CD4-positive, CD25-positive, alpha-beta regulatory T cell (primary cell): ENCODE data around the gene PRR15L. TPM values are rescaled to one million over a fixed set of nuclear protein-coding genes. Genes with fewer than 3 reads are reported as not detected.
"Not testable (repeated sequence)": the region's sequence is repeated elsewhere in the genome, so short reads cannot be mapped to it uniquely, and the experiment has no call there.

ENCODE experiments used
- ATAC-seq, 2 donors: fragments of 150-1000 bp; cut with Tn5 transposase; one replicate each; pipeline ENCODE4 v1.10.0; 2021; ENCODE audit warnings: low read depth in 2 of 2, moderate number of reproducible peaks in 2 of 2, moderate library complexity in 1 of 2
- DNase-seq, 3 donors: peaks; one replicate each; pipeline versions ENCODE4 v3.0.0 to v3.0.0-alpha.2; 2012 to 2022; ENCODE audit warnings: mixed read lengths in 1 of 3
- H3K27ac ChIP-seq: one replicate; pipeline ENCODE4 v1.7.0; 2013; ENCODE audit warnings: mild to moderate bottlenecking, low read length; ENCODE audit not compliant: insufficient read depth, poor library complexity, severe bottlenecking
- H3K27me3 ChIP-seq: one replicate; pipeline ENCODE4 v1.7.0; 2013; ENCODE audit warnings: low read length; ENCODE audit not compliant: control insufficient read depth, insufficient read depth
- H3K36me3 ChIP-seq: one replicate; pipeline ENCODE4 v1.7.0; 2013; ENCODE audit warnings: mild to moderate bottlenecking, low read length, moderate library complexity; ENCODE audit not compliant: control insufficient read depth, insufficient read depth
- H3K4me1 ChIP-seq: 2 replicates; pipeline ENCODE4 v1.7.0; 2013; ENCODE audit warnings: mild to moderate bottlenecking, low read length; ENCODE audit not compliant: insufficient read depth, control insufficient read depth, poor library complexity, severe bottlenecking
- H3K4me3 ChIP-seq: one replicate; pipeline ENCODE4 v1.7.0; 2013; ENCODE audit warnings: low read depth, mild to moderate bottlenecking, low read length, moderate library complexity
- H3K9me3 ChIP-seq, 2 experiments: 1 replicate in 1 of 2; 2 replicates in 1 of 2; pipeline ENCODE4 v1.7.0; 2013; ENCODE audit warnings: low read length in 2 of 2, mild to moderate bottlenecking in 1 of 2, moderate library complexity in 1 of 2; ENCODE audit not compliant: control insufficient read depth in 2 of 2
- H3K27ac Mint-ChIP-seq, 3 donors: one replicate each; pipeline ENCODE4 v1.8.0; 2020 to 2022; ENCODE audit warnings: mild to moderate bottlenecking in 3 of 3, mixed read lengths in 3 of 3, moderate library complexity in 2 of 3
- H3K27me3 Mint-ChIP-seq: one replicate; pipeline ENCODE4 v1.8.0; 2022; ENCODE audit warnings: mild to moderate bottlenecking, mixed read lengths
- H3K36me3 Mint-ChIP-seq: one replicate; pipeline ENCODE4 v1.8.0; 2020; ENCODE audit warnings: mixed read lengths
- H3K4me1 Mint-ChIP-seq, 4 donors: one replicate each; pipeline ENCODE4 v1.8.0; 2020 to 2022; ENCODE audit warnings: mixed read lengths in 4 of 4, mild to moderate bottlenecking in 1 of 4
- H3K4me3 Mint-ChIP-seq, 4 donors: one replicate each; pipeline ENCODE4 v1.8.0; 2020 to 2022; ENCODE audit warnings: mild to moderate bottlenecking in 4 of 4, mixed read lengths in 4 of 4, moderate library complexity in 3 of 4
- H3K9me3 Mint-ChIP-seq, 7 donors: one replicate each; pipeline ENCODE4 v1.8.0; 2020 to 2022; ENCODE audit warnings: mixed read lengths in 7 of 7, mild to moderate bottlenecking in 3 of 7, moderate library complexity in 2 of 7
- polyA plus RNA-seq, 4 donors: library from polyadenylated mRNA; unstranded; fragments of 300-500 nt; fragmentation: Illumina TruSeq; gene quantifications; one replicate each; pipeline ENCODE4 v1.2.3, GENCODE V29; 2021
- total RNA-seq: library from RNA; stranded (reverse); gene quantifications from one replicate; pipeline ENCODE4 v1.2.3, GENCODE V29; 2022

The PRR15L gene, protein sequence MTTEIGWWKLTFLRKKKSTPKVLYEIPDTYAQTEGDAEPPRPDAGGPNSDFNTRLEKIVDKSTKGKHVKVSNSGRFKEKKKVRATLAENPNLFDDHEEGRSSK
- total RNA-seq (not detected), polyA plus RNA-seq (under 1 TPM in 2 of 4 donors, not detected in 2; 0.19 to 0.36 TPM)

DNA sequence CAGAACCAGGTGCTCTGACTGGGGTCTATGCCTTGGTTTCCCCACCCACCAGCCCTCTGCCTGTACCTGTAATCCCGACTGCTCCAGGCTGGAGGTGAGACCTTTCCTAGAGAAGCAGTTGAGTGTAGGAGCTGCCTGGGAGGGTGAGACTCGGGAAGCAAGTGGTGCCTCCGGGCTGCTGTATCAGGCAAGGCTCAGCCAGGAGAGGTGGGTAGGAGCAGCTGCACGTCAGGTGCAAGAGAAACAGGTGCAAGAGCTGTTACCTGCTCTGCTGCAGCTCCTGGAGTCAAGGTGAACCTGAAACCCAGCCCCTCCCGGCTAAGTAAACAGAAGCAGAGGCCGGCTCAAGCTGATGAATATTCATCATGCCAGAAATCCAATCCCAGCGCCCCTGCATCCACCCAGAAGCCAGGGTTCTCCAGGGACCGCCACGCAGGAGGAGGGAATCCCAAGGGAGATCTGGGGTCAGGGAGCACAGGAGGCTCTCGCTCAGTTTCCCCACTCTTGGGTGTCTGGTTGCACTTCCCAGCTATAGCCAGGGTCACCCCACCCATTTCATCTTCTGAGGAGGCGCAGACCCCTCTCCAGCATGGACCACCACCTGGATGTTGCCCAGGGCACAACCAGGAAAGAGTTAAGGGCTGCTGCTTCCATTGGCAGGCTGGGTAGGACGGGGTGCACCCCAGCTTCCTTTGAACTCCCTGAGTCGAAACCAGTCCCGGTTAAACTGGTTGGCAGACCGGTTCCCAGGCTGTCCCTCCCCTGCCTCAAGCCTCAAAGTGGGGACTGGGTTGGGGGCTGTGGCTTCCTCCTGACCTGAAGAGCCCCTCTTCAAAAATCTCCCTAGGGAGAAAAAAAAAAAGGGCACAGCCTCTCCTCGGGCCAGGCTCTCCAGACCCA, at the start of gene PRR15L:
PRR15L (minus strand) TSS at position 293 of the 900 bp plus-strand sequence. CDS start 4,649 bp downstream, outside the sequence.
- no peak for DNase-seq
- H3K36me3 Mint-ChIP-seq: no peaks in the 10 kb centered on the region
- H3K27ac ChIP-seq: no peak within 1 kb of the TSS
- no peaks in the 10 kb centered on the region for H3K36me3 ChIP-seq
- no peaks in the 10 kb centered on the region for H3K4me1 ChIP-seq
- H3K27me3 Mint-ChIP-seq: no peaks in the 10 kb centered on the region
- no peak within 1 kb of the TSS for H3K4me3 ChIP-seq
- no peaks in the 10 kb centered on the region for H3K27me3 ChIP-seq
- no peaks in the 10 kb centered on the region for H3K9me3 Mint-ChIP-seq
- no peak within 1 kb of the TSS for H3K4me3 Mint-ChIP-seq
- H3K27ac Mint-ChIP-seq: peak within 1 kb of the TSS in 1 of 3 donors; percentile 55
- ATAC-seq: no peak
- no peaks in the 10 kb centered on the region for H3K9me3 ChIP-seq
- H3K4me1 Mint-ChIP-seq: no peaks in the 10 kb centered on the region

DNA sequence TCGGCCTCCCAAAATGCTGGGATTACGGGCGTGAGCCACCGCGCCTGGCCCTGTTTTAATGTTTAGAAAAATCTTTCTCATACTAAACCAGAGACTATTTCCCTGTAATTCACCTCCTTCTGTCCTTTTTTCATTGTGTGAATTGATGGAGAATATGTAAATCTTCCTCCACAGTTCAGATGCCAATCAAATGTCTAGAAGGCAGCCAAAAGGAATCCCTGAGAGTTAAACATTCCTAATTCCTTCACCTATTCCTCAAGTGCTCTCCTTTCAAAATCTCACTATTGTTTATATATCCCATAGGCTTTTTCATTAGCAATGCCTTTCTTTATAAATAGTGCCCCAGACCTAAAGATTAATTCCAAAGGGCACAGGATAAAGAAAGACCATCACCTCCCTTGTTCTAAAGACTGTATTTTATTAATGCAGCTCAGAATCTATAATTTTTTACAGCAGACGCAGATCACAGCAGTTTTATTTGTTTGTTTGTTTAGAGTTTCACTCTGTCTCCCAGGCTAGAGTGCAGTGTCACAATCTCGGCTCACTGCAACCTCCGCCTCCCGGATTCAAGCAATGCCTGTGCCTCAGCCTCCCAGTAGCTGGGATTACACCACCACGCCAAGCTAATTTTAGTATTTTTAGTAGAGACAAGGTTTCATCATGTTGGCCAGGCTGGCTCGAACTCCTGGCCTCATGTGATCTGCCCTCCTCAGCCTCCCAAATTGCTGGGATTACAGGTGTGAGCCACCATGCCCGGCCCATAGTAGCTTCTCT, 49.4 kb upstream of the PRR15L start:
- Histone ChIP-seq H3K36me3 (no peaks in the 10 kb centered on the region), H3K27me3 (peaks cover 12% of the 10 kb centered on the region), H3K4me3 (no peak overlapping the region), H3K4me1 (peaks cover 7% of the 10 kb centered on the region), H3K9me3 (no peaks in the 10 kb centered on the region), H3K27ac (no peak overlapping the region)
- H3K27me3 Mint-ChIP-seq: peaks cover 73% of the 10 kb centered on the region
- peaks cover 0 to 1% (median 0%) of the 10 kb centered on the region in 7 donors for H3K9me3 Mint-ChIP-seq
- H3K27ac Mint-ChIP-seq: no peak overlapping the region
- DNase-seq: no peak
- no peak overlapping the region for H3K4me3 Mint-ChIP-seq
- H3K36me3 Mint-ChIP-seq: no peaks in the 10 kb centered on the region
- ATAC-seq: no peak
- H3K4me1 Mint-ChIP-seq: peaks cover 0 to 12% (median 7%) of the 10 kb centered on the region in 4 donors

DNA sequence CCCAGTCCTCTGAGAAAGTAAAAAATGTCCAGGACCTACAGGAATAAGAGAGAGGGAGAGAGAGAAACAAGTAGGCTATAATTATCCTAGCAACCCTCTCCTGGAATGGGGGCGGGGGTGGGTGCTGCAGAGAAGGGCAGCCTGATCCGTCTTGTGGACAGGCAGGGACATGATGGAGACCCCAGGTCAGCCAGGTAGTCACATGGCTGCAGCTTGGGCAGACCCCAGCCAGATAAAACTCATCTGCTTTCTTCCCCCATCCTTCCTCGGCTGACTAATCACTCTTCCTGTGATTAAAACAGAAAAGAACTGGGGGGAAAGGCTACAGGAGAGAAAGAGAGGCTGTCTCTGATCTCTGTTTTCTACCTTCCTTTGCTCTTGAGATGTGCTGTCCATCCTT, 47.3 kb upstream of the PRR15L start:
- Mint-ChIP-seq H3K9me3 (no peaks in the 10 kb centered on the region), H3K27ac (no peak overlapping the region), H3K4me1 (no peaks in the 10 kb centered on the region), H3K4me3 (no peak overlapping the region), H3K27me3 (peaks cover 58% of the 10 kb centered on the region), H3K36me3 (no peaks in the 10 kb centered on the region)
- no peaks in the 10 kb centered on the region for H3K9me3 ChIP-seq
- H3K27me3 ChIP-seq: peaks cover 8% of the 10 kb centered on the region
- no peaks in the 10 kb centered on the region for H3K4me1 ChIP-seq
- H3K36me3 ChIP-seq: no peaks in the 10 kb centered on the region
- DNase-seq (no peak), ATAC-seq (no peak)
- H3K27ac ChIP-seq: no peak overlapping the region
- no peak overlapping the region for H3K4me3 ChIP-seq

DNA sequence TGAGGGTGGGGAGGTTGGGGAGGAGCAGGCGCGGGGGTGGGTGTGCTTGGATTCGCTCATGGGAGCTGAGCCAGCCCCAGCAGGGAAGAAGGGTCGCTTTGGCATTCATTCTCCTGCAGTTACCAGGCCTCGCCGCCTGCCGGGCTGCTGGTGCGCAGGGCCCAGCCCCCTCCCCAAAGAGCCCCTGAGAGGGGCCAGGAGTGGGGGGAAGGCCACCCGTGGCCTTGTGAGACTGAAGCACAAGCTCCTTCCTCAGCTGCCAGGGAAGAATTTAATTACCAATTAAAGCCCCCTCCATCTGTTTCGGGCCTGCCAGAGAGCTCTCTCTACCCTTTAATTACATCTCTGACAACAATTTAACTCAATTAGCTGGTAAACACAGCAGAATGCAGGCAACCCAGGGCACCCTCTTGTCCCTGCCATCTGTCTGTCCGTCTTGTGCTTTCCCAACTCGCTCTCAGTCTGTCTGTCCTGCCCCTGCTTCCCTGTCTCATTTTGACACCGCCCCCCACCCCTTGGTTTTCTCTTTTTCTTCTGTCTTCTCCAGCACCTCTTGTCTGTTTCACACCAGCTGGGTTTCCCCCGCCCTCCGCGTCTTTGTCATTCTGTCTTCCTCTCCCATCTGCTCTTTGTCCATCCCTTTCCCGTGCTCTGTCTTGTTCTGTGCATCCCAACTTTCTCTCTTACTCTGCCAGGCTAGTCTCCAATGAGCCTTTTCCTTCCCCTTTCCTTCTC, 45.9 kb upstream of the PRR15L start:
- Mint-ChIP-seq H3K27ac (peak overlapping the region in 1 of 3 donors; percentile 26), H3K36me3 (no peaks in the 10 kb centered on the region), H3K27me3 (peaks cover 56% of the 10 kb centered on the region), H3K9me3 (no peaks in the 10 kb centered on the region), H3K4me1 (no peaks in the 10 kb centered on the region), H3K4me3 (no peak overlapping the region)
- H3K27me3 ChIP-seq: peaks cover 5% of the 10 kb centered on the region
- no peak overlapping the region for H3K27ac ChIP-seq
- H3K4me1 ChIP-seq: no peaks in the 10 kb centered on the region
- H3K9me3 ChIP-seq: no peaks in the 10 kb centered on the region
- H3K36me3 ChIP-seq: no peaks in the 10 kb centered on the region
- ATAC-seq (no peak), DNase-seq (no peak)
- no peak overlapping the region for H3K4me3 ChIP-seq

DNA sequence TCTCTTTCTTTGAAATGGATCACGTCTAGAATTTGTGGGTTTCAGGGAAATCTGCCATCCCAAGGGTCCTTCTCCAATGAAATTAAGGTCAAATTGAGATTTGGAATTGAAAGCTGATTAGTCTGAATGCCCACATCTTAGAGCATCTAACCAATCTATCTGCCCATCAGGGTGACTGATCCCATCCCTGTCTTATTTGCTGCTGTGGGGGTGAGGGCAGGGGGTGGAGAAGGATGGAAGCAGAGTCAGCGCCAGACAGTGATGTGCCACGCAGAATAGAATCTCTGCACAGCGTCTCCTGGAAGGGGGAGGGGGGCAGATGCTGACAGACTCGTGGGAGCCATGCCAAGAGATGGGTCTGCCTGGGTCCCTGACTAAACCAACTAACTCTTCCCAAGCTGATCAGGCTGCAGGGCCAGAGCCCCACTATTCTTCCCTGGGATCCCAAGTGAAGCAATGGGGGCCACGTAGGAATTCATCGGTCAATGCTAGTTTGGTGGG, 45.3 kb upstream of the PRR15L start:
- Histone ChIP-seq H3K27me3 (peaks cover 5% of the 10 kb centered on the region), H3K36me3 (no peaks in the 10 kb centered on the region), H3K9me3 (no peaks in the 10 kb centered on the region), H3K27ac (no peak overlapping the region), H3K4me3 (no peak overlapping the region), H3K4me1 (no peaks in the 10 kb centered on the region)
- peak in 1 of 2 donors; percentile 5 for ATAC-seq
- no peak for DNase-seq
- Mint-ChIP-seq H3K4me3 (no peak overlapping the region), H3K36me3 (no peaks in the 10 kb centered on the region), H3K27ac (peak overlapping the region in 1 of 3 donors; percentile 26), H3K9me3 (no peaks in the 10 kb centered on the region), H3K4me1 (no peaks in the 10 kb centered on the region), H3K27me3 (peaks cover 52% of the 10 kb centered on the region)

DNA sequence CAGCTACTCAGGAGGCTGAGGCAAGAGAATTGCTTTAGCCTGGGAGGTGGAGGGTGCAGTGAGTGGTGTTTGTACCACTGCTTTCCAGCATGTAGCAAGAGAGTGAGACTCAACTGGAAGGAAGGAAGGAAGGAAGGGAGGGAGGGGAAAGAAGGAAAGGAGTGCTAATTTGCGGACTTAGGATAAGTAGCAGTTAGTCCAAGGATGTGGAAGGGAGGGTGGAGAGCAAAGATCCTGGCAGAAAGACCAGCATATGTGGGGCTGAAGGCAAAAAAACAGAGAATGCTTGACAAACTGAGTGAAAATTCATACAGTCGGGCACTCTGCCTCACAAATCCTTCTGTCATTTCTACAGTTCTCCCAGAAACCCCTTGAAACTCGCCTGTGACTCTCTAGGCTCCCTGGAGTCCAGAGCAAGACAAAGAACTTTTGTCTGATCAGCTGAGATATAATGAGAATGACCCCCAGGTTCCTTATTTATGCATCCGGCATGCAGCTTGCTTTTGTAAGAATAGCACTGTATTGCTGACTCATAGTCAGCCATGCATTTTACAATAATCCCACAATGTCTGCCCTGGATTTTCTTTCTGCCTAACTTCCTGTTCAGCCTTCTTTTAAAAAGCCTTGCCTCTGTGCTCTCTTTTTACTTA, 44.7 kb upstream of the PRR15L start:
- Histone ChIP-seq H3K36me3 (no peaks in the 10 kb centered on the region), H3K4me3 (no peak overlapping the region), H3K9me3 (no peaks in the 10 kb centered on the region), H3K27me3 (peaks cover 2% of the 10 kb centered on the region), H3K27ac (no peak overlapping the region), H3K4me1 (no peaks in the 10 kb centered on the region)
- ATAC-seq (no peak), DNase-seq (no peak)
- Mint-ChIP-seq H3K9me3 (no peaks in the 10 kb centered on the region), H3K27ac (no peak overlapping the region), H3K36me3 (no peaks in the 10 kb centered on the region), H3K27me3 (peaks cover 47% of the 10 kb centered on the region), H3K4me1 (no peaks in the 10 kb centered on the region), H3K4me3 (no peak overlapping the region)

DNA sequence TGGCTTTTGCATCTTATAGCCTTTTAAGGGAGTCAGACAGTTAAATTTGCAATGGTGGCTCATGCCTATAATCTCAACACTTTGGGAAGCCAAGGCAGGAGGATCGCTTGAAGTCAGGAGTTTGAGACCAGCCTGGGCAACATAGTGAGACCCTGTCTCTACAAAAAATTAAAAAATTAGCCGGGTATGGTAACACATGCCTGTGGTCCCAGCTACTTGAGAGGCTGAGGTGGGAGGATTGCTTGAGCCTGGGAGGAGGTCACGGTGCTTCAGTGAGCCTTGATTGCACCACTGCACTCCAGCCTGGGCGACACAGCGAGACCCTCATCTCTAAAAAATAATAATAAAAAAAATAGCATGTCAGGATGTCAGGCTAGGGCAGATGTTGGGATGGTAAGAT, 44.0 kb upstream of the PRR15L start:
- not testable (repeated sequence) for ATAC-seq

More for the DNA sequence above, 44.0 kb upstream of the PRR15L start:
- not testable (repeated sequence) for H3K27ac ChIP-seq, H3K27ac Mint-ChIP-seq, H3K4me1 ChIP-seq, H3K4me3 Mint-ChIP-seq, H3K36me3 ChIP-seq, H3K27me3 ChIP-seq, H3K9me3 Mint-ChIP-seq, H3K9me3 ChIP-seq, H3K4me1 Mint-ChIP-seq, DNase-seq, H3K36me3 Mint-ChIP-seq, H3K4me3 ChIP-seq
- peaks cover 39% of the 10 kb centered on the region for H3K27me3 Mint-ChIP-seq
